Common myeloid progenitor, CD34-positive (primary cell): Measurements from ENCODE around the gene SP110.

Source experiments
- CTCF ChIA-PET: fragments of 350-600 bp; sonication (Branson Sonifier 250); formaldehyde crosslinking; loops from one replicate; lab custom pipeline; 2021; ENCODE audit warnings: antibody characterized with exemption; lab: Charles Lee
- POLR2A ChIA-PET: fragments of 350-600 bp; sonication (Branson Sonifier 250); formaldehyde crosslinking; loops from one replicate; lab custom pipeline; 2021; ENCODE audit warnings: antibody characterized with exemption; lab: Charles Lee
- DNase-seq, 3 donors: peaks; one replicate each; pipeline versions ENCODE4 v3.0.0 to v3.0.0-alpha.2; 2013
- H3K27ac ChIP-seq, 2 experiments: 1 replicate in 1 of 2; 2 replicates in 1 of 2; pipeline ENCODE4 v1.7.0; 2013; ENCODE audit warnings: inconsistent platforms in 2 of 2, low read length in 2 of 2, mild to moderate bottlenecking in 2 of 2, low read depth in 1 of 2, moderate library complexity in 1 of 2; ENCODE audit not compliant: severe bottlenecking in 2 of 2, insufficient read depth in 1 of 2, poor library complexity in 1 of 2
- H3K27me3 ChIP-seq, 5 experiments: replicated peaks in 2 of 5; 1 replicate in 3 of 5; 2 replicates in 2 of 5; pipeline versions ENCODE4 v1.6.1 to v1.7.0; 2013; ENCODE audit warnings: low read length in 4 of 5, mild to moderate bottlenecking in 2 of 5, moderate library complexity in 2 of 5, inconsistent platforms in 1 of 5; ENCODE audit not compliant: insufficient read depth in 5 of 5, control insufficient read depth in 4 of 5
- H3K36me3 ChIP-seq, 4 experiments: 1 replicate in 2 of 4; 2 replicates in 2 of 4; pipeline versions ENCODE4 v1.6.1 to v1.7.0; 2013; ENCODE audit warnings: low read length in 3 of 4, control low read depth in 1 of 4, mild to moderate bottlenecking in 1 of 4; ENCODE audit not compliant: control insufficient read depth in 4 of 4, insufficient read depth in 4 of 4
- H3K4me1 ChIP-seq, 4 experiments: 1 replicate in 3 of 4; 2 replicates in 1 of 4; pipeline versions ENCODE4 v1.6.1 to v1.7.1; 2013; ENCODE audit warnings: low read length in 3 of 4, mild to moderate bottlenecking in 3 of 4, control low read depth in 1 of 4, inconsistent platforms in 1 of 4, moderate library complexity in 1 of 4; ENCODE audit not compliant: control insufficient read depth in 4 of 4, insufficient read depth in 4 of 4; ENCODE audit errors: control extremely low read depth in 1 of 4
- H3K4me3 ChIP-seq, 7 experiments: 1 replicate in 4 of 7; 2 replicates in 3 of 7; pipeline versions ENCODE4 v1.5.1 to v1.7.0; 2013; ENCODE audit warnings: mild to moderate bottlenecking in 7 of 7, low read length in 6 of 7, moderate library complexity in 6 of 7, inconsistent platforms in 2 of 7, low read depth in 2 of 7, control low read depth in 1 of 7; ENCODE audit not compliant: insufficient read depth in 4 of 7, control insufficient read depth in 1 of 7; ENCODE audit errors: extremely low read depth in 1 of 7
- H3K9me3 ChIP-seq, 5 experiments: 1 replicate in 4 of 5; 2 replicates in 1 of 5; pipeline versions ENCODE4 v1.6.1 to v1.7.1; 2013; ENCODE audit warnings: low read length in 4 of 5, mild to moderate bottlenecking in 2 of 5, inconsistent platforms in 1 of 5, low read depth in 1 of 5, moderate library complexity in 1 of 5; ENCODE audit not compliant: control insufficient read depth in 4 of 5, insufficient read depth in 2 of 5; ENCODE audit errors: control extremely low read depth in 1 of 5
- WGBS: methylation state at CpG from one replicate; pipeline ENCODE4 v1.1.5; 2013; ENCODE audit not compliant: insufficient coverage; 5-methylcytosine and 5-hydroxymethylcytosine counted together

SP110 gene

GRCh38 chr2:230161184-230161583, 58.6 kb downstream of the SP110 start:
- peaks cover 0 to 3% (median 0%) of the 10 kb centered on the region in 5 experiments for H3K27me3 ChIP-seq
- WGBS: 99% methylated on average over 6 of the region's 6 CpGs
- H3K27ac ChIP-seq: no peak overlapping the region
- no peak overlapping the region for H3K4me3 ChIP-seq
- ChIA-PET CTCF (interaction anchor here (1.0 to 8.5 kb wide), 9 partner anchors 8 to 154 kb away, joined by 3 to 97 read pairs (median 13); partner anchors contain the start of gene SLC16A14), POLR2A (interaction anchor here (0.6 kb wide), 1 partner anchor 217 kb away, joined by 3 read pairs; no protein-coding TSS in a partner anchor)
- peaks cover 0 to 7% (median 0%) of the 10 kb centered on the region in 5 experiments for H3K9me3 ChIP-seq
- peaks cover 0 to 18% (median 15%) of the 10 kb centered on the region in 4 experiments for H3K4me1 ChIP-seq
- no peaks in the 10 kb centered on the region for H3K36me3 ChIP-seq
- no peak for DNase-seq

- ChIA-PET POLR2A (no interaction called here), CTCF (interaction anchor here (0.6 to 8.5 kb wide), 20 partner anchors 9 to 448 kb away, joined by 3 to 97 read pairs (median 8); partner anchors contain the start of gene SLC16A14)
- peak; percentile 68 to 81 (median 72) for DNase-seq
- peaks cover 0 to 7% (median 0%) of the 10 kb centered on the region in 5 experiments for H3K9me3 ChIP-seq
- 35% methylated on average over 9 of the region's 11 CpGs for WGBS
- H3K27ac ChIP-seq: no peak overlapping the region
- no peaks in the 10 kb centered on the region for H3K36me3 ChIP-seq
- H3K4me1 ChIP-seq: peaks cover 0 to 27% (median 25%) of the 10 kb centered on the region in 4 experiments
- no peak overlapping the region for H3K4me3 ChIP-seq
- peaks cover 0 to 3% (median 0%) of the 10 kb centered on the region in 5 experiments for H3K27me3 ChIP-seq
These were observed 59.6 kb downstream of the SP110 start for GRCh38 chr2:230160112-230160660.

DNA sequence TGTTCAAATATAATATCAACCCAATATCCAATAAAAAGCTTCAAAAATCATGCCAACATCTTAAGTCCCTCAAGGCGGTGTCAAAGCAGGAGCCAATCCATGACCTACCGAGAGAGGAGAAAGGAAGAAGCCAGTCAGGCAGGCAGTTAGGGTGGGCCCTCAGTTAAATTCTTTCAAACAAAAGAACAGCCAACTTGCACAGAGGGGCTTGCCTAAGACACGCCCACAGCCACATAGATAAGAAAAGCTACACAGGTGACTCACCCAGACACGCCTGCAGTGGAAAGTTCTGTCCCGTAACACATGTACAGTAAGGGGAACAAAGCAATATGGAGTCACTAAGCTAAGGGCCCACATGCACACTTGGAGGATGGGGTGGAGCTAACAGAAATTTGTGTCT, 61.3 kb downstream of the SP110 start:
- peaks cover 0 to 4% (median 0%) of the 10 kb centered on the region in 5 experiments for H3K9me3 ChIP-seq
- H3K36me3 ChIP-seq: no peaks in the 10 kb centered on the region
- CTCF ChIA-PET: interaction anchor here (1.0 to 8.5 kb wide), 15 partner anchors 8 to 223 kb away, joined by 3 to 97 read pairs (median 8); partner anchors contain the start of gene SLC16A14
- H3K27me3 ChIP-seq: peaks cover 0 to 3% (median 0%) of the 10 kb centered on the region in 5 experiments
- 98% methylated on average over 5 of the region's 5 CpGs for WGBS
- H3K4me1 ChIP-seq: peaks cover 0 to 38% (median 35%) of the 10 kb centered on the region in 4 experiments
- POLR2A ChIA-PET: no interaction called here
- no peak for DNase-seq
- no peak overlapping the region for H3K4me3 ChIP-seq
- no peak overlapping the region for H3K27ac ChIP-seq

DNA sequence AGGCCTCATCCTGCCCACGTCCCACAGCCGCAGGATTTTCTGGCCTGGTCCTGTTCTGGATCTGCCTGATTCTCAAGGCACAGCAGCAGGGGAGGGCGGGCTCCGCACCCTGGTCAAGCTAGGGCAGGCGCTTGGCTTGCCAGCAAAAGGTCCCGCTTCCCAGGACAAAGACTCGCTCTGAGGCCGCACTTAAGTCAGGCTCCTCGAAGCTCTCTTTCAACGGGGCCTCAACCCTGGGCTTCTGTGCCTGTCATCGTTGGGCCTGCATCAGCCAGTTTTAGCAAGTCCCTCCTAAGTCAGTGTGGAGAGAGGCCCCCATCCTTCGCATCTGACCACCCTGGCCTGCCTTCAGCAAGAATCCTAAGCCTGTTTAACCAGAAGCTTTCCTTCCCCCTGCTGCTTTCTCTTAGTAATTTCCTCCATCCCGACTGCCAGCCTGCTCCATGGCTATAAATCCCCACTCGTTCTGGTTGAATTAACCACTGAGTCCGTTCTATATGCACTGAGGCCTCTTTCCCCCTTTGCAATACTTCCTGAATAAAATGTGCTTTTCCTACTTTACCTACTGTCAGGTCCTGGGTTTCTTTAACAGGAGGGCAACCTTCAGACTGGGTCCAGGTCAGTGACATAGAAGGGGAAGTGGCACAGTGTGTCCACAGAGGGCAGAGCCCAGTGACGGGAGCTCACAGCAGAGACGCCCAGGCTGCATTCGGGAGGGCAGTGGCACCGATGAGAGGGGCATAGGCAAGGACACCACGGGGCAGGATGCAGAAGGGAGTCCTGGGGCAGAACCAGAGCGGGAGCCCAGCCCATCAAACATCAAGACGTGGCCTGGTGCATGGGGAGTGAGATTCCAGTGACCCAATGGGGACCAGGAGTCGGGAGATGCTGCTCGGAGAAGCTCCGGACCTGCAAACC, 62.7 kb downstream of the SP110 start:
- no peak overlapping the region for H3K27ac ChIP-seq
- peaks cover 0 to 5% (median 0%) of the 10 kb centered on the region in 5 experiments for H3K9me3 ChIP-seq
- H3K36me3 ChIP-seq: no peaks in the 10 kb centered on the region
- 77% methylated on average over 19 of the region's 25 CpGs for WGBS
- H3K4me1 ChIP-seq: peaks cover 0 to 40% (median 35%) of the 10 kb centered on the region in 4 experiments
- DNase-seq: peak in 1 of 3 donors; percentile 14
- no peak overlapping the region for H3K4me3 ChIP-seq
- CTCF ChIA-PET: interaction anchor here (0.8 to 8.5 kb wide), 11 partner anchors 12 to 454 kb away, joined by 3 to 97 read pairs (median 5); partner anchors contain the start of gene SLC16A14
- H3K27me3 ChIP-seq: peaks cover 0 to 3% (median 0%) of the 10 kb centered on the region in 5 experiments
- POLR2A ChIA-PET: no interaction called here

DNA sequence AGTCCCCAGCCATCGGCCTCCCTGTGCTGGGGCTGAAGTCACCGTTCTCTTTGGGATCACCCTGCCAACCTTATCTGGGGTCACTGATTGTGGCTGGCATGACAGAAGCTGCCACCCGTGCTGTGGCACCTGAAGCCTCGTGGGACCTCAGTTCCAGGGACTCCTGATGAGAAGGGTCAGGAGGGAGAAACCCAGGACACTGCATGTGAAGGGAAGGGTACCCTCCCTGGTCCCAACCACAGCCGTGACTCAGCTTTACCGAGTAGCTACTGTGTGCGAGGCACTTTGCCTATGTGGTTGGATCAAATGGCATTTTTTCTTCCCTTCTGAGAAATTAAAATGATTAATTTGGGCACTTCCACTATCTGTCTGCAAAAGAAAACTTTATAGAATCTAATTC, 64.4 kb downstream of the SP110 start:
- Histone ChIP-seq H3K27me3 (peaks cover 0 to 3% (median 0%) of the 10 kb centered on the region in 5 experiments), H3K36me3 (no peaks in the 10 kb centered on the region), H3K9me3 (peaks cover 0 to 7% (median 0%) of the 10 kb centered on the region in 5 experiments), H3K4me1 (peaks cover 0 to 40% (median 35%) of the 10 kb centered on the region in 4 experiments), H3K4me3 (peak overlapping the region in 1 of 7 experiments; percentile 39), H3K27ac (no peak overlapping the region)
- peak; percentile 44 to 88 (median 87) for DNase-seq
- WGBS: 3% methylated on average over 5 of the region's 7 CpGs
- CTCF ChIA-PET: interaction anchor here (0.9 to 8.0 kb wide), 5 partner anchors 21 to 147 kb away, joined by 3 to 97 read pairs (median 3); partner anchors contain the start of gene SLC16A14
- POLR2A ChIA-PET: interaction anchor here (0.6 kb wide), 2 partner anchors 13 to 265 kb away, joined by 3 to 6 read pairs; no protein-coding TSS in a partner anchor

DNA sequence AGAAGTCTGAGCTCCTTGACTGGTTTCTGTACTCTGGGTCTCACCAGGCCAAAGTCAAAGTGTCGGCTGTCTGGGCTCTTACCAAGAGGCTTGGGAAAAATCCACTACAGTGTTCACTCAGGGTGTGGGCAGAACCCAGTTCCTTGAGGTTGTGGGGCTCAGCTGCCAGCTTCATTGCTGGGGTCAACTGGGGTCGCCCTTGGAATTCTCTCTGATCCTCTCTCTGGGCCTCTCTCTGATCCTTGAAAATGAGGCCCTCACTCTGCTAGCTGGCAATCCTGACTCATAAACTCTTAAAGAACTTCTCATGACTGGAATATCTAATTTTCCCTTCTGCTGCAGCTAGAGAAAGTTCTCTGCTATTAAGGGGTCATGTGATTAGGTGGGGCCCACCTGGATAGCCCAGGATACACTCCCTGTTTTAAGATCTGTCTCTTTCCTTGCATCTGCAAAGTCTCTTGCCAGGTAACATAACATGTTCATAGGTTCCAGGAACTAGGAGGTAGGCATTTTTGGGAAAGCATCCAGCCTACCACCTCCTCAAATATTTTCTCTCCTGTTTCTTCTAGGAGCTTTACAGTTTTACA, 66.3 kb downstream of the SP110 start:
- Histone ChIP-seq H3K4me3 (no peak overlapping the region), H3K9me3 (peaks cover 0 to 6% (median 0%) of the 10 kb centered on the region in 5 experiments), H3K4me1 (peaks cover 0 to 34% (median 34%) of the 10 kb centered on the region in 4 experiments), H3K27ac (no peak overlapping the region), H3K36me3 (no peaks in the 10 kb centered on the region), H3K27me3 (no peaks in the 10 kb centered on the region)
- DNase-seq: no peak
- CTCF ChIA-PET: interaction anchor here (1.0 to 1.5 kb wide), 3 partner anchors 8 to 145 kb away, joined by 3 to 5 read pairs (median 3); no protein-coding TSS in a partner anchor
- POLR2A ChIA-PET: interaction anchor here (0.7 kb wide), 1 partner anchor 151 kb away, joined by 3 read pairs; no protein-coding TSS in a partner anchor
- 79% methylated on average over 2 of the region's 2 CpGs for WGBS
